ENCODE results near the gene CLASRP. TPM values are rescaled to one million over a fixed set of nuclear protein-coding genes. Genes with fewer than 3 reads are reported as not detected.
"Not testable (repeated sequence)": the region's sequence is repeated elsewhere in the genome, so short reads cannot be mapped to it uniquely, and the experiment has no call there.

The CLASRP gene
- total RNA-seq, 1 donor from 2014 or later = 119 TPM

DNA sequence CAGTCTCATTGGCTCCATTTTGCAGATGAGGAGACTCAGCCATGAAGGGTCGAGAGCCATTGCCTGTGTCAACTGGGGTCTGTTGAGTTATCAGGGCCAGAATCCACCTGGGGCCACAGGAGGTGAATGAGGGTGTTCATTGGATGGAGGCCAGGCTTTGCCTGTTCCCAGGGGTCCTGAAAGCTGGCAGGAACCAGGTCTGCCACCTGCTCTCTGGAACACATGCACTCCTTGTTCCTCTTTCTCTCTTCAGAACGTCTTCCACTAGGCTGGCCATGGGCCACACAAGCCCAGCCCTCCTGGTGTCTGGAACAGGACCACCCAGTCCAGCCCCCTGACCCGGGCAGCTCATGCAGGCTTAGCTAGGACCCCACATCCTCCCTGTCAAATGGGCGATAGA is 75.3 kb downstream of the CLASRP start:
- H3K36me3 Mint-ChIP-seq (ENCODE audit: low read depth) = no peaks in the 10 kb centered on the region
- no peaks in the 10 kb centered on the region for H3K9me3 Mint-ChIP-seq
- TF ChIP-seq, protein P1, sequence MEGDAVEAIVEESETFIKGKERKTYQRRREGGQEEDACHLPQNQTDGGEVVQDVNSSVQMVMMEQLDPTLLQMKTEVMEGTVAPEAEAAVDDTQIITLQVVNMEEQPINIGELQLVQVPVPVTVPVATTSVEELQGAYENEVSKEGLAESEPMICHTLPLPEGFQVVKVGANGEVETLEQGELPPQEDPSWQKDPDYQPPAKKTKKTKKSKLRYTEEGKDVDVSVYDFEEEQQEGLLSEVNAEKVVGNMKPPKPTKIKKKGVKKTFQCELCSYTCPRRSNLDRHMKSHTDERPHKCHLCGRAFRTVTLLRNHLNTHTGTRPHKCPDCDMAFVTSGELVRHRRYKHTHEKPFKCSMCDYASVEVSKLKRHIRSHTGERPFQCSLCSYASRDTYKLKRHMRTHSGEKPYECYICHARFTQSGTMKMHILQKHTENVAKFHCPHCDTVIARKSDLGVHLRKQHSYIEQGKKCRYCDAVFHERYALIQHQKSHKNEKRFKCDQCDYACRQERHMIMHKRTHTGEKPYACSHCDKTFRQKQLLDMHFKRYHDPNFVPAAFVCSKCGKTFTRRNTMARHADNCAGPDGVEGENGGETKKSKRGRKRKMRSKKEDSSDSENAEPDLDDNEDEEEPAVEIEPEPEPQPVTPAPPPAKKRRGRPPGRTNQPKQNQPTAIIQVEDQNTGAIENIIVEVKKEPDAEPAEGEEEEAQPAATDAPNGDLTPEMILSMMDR (conservative IDR thresholded peaks at IDR 0.05) = no peak
- no peaks in the 10 kb centered on the region for H3K27me3 Mint-ChIP-seq (ENCODE audit: low read depth)
- peaks cover 5% of the 10 kb centered on the region for H3K4me1 Mint-ChIP-seq
- H3K27ac Mint-ChIP-seq (ENCODE audit: unreplicated experiment) = peak overlapping the region; percentile 67
- H3K4me3 Mint-ChIP-seq = no peak overlapping the region
- DNase-seq (ENCODE audit: low read depth, low spot score) = no peak

DNA sequence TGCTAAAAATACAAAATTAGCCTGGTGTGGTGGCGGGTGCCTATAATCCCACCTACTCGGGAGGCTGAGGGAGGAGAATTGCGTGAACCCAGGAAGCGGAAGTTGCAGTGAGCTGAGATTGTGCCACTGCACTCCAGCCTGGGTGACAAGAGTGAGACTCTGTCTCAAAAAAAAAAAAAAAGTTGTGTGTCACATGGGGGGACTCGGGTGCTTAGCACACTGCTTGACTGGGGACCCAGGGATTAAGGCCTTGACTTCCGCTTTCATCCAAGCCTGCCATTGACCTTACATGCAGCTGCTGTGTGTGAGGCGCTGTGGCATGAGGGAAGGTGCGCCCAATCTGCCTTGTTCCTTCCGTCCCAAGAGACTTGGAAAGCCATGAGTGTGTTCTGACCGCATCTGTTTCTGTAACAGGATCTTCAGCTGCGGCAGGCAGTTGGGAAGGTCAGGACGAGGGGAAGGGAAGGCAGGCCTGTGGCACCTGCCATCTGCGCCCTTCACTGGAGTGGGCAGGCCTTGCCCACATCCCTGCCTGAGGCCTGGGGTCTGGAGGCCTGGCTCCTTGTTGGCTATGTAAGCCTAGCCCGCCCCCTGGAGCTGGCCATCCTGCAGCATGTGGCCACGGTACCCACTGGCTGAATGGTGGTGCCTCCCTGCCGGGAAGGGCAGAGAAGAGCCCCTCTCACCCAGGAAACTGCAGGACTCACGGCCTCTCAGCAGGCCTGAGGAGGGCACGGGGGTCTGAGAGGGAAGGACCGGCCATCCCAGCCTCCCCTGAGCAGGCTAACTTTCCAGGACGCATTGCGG is 77.2 kb downstream of the CLASRP start:
- Mint-ChIP-seq H3K9me3 (no peaks in the 10 kb centered on the region), H3K4me3 (no peak overlapping the region), H3K36me3 (ENCODE audit: low read depth) (no peaks in the 10 kb centered on the region), H3K27me3 (ENCODE audit: low read depth) (no peaks in the 10 kb centered on the region), H3K4me1 (peaks cover 5% of the 10 kb centered on the region), H3K27ac (ENCODE audit: unreplicated experiment) (peak overlapping the region; percentile 62)
- DNase-seq (ENCODE audit: low read depth, low spot score) = no peak
- TF ChIP-seq, protein P1 (conservative IDR thresholded peaks at IDR 0.05) = no peak

DNA sequence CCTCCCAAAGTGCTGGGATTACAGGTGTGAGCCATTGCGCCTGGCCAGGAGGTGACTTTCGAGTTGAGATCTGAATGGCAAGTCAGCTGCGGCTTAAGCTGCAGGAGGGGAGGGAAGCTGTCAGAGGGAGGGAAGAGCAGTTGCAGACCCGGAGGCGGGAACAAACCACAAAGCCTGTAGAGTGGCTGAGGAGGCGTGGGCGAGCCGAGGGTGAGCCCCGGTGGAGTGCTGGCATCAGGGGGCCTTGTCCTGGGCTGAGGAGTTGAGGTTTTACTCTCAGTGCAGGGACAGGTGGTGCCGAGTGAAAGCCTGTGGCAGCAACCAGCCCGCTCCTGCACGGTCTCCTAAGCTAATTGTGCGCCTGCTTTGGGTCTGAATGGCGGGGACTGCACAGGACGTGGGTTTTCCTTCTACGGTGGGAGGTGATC is 78.3 kb downstream of the CLASRP start:
- Mint-ChIP-seq H3K4me1 (peaks cover 5% of the 10 kb centered on the region), H3K4me3 (no peak overlapping the region), H3K27me3 (ENCODE audit: low read depth) (no peaks in the 10 kb centered on the region), H3K27ac (ENCODE audit: unreplicated experiment) (no peak overlapping the region), H3K36me3 (ENCODE audit: low read depth) (no peaks in the 10 kb centered on the region), H3K9me3 (no peaks in the 10 kb centered on the region)
- no peak for DNase-seq (ENCODE audit: low read depth, low spot score)
- TF ChIP-seq, protein P1 (conservative IDR thresholded peaks at IDR 0.05) = no peak

DNA sequence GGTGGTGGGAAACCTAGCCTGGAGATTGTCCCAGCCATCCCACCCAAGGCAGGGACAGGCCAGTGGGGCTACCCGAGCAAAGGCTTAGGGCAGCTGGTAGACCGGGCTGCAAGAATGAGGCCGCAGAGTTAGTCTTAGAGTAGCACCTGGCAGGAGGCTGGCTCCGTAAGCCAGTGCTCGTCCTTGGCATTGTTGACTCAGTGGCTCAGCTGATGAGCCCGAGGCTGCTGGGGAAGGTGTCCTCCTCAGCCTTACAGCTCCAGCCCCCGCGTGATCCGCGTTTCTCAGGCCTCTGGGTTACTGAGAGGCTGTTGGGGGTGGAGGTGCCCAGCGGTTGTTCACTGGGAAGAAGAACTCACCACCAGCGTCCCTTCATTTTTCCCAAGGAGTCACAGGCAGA is 78.8 kb downstream of the CLASRP start:
- peaks cover 5% of the 10 kb centered on the region for H3K4me1 Mint-ChIP-seq
- no peak overlapping the region for H3K27ac Mint-ChIP-seq (ENCODE audit: unreplicated experiment)
- no peak for DNase-seq (ENCODE audit: low read depth, low spot score)
- H3K36me3 Mint-ChIP-seq (ENCODE audit: low read depth) = no peaks in the 10 kb centered on the region
- H3K4me3 Mint-ChIP-seq = no peak overlapping the region
- H3K27me3 Mint-ChIP-seq (ENCODE audit: low read depth) = no peaks in the 10 kb centered on the region
- no peaks in the 10 kb centered on the region for H3K9me3 Mint-ChIP-seq
- TF ChIP-seq, protein P1 (conservative IDR thresholded peaks at IDR 0.05) = no peak

DNA sequence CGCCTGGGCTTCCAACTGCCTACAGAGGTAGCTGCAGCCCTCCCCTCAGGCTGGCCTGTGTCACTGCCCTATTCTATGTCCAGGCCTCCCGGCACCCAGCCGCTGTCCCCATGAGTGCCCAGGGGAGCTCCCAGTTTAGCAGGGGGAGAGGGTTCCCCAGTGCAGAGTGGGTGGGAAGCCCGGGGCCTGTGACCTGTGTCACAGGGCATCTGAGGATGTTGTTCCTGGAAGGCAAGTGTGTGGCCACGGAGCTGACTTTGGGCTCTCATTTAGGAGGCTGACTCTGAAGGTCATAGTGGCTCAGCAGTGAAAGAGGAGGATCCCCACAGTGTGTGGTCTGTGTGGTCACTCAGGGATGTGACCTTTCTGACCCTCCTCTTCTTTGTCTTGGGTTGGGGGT is 79.3 kb downstream of the CLASRP start:
- no peak for DNase-seq (ENCODE audit: low read depth, low spot score)
- TF ChIP-seq, protein P1 (conservative IDR thresholded peaks at IDR 0.05) = no peak
- Mint-ChIP-seq H3K27me3 (ENCODE audit: low read depth) (no peaks in the 10 kb centered on the region), H3K36me3 (ENCODE audit: low read depth) (no peaks in the 10 kb centered on the region), H3K27ac (ENCODE audit: unreplicated experiment) (no peak overlapping the region), H3K4me1 (peaks cover 5% of the 10 kb centered on the region), H3K4me3 (no peak overlapping the region), H3K9me3 (no peaks in the 10 kb centered on the region)

DNA sequence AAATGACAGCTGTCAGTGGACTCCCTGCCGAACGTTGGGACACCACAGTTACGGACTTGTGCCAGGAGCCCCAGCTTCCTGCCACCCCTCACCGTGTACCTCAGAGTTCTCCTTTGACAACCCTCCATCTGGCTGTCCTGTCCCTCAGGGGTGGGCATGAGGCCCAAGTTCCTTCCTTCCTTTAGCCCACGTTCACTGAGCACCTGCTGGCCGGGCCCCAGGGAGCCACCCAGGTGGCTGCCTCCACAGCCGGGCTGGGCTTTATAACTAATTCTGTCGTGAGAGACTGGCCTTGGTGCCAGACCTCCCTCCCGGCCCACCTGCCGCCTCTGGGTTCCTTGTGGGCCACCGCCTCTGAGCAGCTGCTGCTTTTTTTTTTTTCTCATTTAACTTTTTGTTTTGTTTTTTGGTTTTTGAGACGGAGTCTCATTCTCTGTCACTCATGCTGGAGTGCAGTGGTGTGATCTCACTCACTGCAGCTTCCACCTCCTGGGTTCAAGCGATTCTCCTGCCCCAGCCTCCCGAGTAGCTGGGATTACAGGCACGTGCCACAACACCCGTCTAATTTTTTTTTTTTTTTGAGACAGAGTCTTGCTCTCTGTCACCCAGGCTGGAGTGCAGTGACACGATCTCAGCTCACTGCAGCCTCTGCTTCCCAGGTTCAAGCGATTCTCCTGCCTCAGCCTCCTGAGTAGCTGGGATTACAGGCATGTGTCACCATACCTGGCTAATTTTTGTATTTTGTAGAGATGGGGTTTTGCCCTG is 79.9 kb downstream of the CLASRP start:
- H3K9me3 Mint-ChIP-seq; H3K4me3 Mint-ChIP-seq; H3K27me3 Mint-ChIP-seq (ENCODE audit: low read depth); H3K36me3 Mint-ChIP-seq (ENCODE audit: low read depth); DNase-seq (ENCODE audit: low read depth, low spot score); H3K4me1 Mint-ChIP-seq; H3K27ac Mint-ChIP-seq (ENCODE audit: unreplicated experiment): not testable (repeated sequence)
